ENCODE results near the gene APOBEC3C.
"Not testable (repeated sequence)": the region's sequence is repeated elsewhere in the genome, so short reads cannot be mapped to it uniquely, and the experiment has no call there.

APOBEC3C gene

DNA sequence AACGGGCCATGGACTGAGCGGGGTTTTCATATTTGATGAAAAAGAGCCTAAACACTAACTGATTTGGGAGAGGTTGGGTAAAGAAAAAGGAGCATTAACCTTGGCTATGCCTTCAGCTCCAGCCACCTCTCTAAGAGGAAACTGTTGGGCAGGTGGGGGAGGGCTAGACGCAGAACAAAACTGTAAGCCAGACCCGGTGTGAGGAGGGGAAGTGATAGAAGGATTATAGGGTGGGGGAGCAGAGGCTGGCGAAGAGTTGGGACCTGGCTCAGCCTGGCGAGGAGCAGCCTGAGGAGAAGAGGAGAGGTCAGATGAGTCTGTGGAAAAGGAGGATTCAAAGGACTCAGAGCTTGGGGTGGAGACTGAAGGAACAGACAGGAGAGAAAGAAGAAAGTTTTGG, 47.2 kb downstream of the APOBEC3C start:
- not testable (repeated sequence) for DNase-seq (ENCODE audit: low read depth, low spot score)

DNA sequence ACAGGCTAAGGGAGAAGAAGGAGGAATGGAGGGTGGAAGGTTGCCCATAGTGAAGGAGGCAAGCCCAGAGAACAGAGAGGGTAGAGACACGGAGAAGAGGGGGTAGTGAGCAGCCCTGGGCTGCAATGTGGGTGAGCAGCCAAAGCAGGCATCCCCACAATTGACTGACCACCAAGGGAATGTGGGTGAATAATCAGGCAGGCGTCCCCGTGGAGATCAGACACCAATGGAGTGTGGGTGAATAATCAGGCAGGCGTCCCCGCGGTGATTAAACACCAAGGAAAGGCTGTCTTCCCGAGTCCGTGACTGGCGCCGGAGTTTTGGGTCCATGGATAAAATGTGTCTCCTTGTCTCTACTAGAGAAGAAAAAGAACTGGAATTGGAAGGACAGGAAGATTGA, 47.9 kb downstream of the APOBEC3C start:
- DNase-seq (ENCODE audit: low read depth, low spot score), result not testable (repeated sequence)

DNA sequence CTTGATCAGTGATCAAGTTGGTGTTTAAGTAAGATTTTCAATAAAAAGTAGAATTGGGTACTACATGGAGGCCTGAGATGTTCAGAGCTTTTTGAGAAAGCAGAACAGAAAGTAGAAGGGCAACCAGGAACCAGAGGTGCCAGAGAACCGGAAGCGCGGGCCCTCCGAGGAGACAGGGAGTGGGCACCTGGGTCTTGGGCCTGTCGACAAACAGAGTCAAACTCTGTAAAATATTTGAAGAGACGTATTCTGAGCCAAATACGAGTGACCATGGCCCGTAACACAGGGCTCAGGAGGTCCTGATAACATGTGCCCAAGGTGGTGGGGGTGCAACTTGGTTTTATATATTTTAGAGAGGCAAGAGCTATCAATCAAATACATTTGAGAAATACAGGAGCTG, 49.8 kb downstream of the APOBEC3C start:
- DNase-seq (ENCODE audit: low read depth, low spot score), result not testable (repeated sequence)

DNA sequence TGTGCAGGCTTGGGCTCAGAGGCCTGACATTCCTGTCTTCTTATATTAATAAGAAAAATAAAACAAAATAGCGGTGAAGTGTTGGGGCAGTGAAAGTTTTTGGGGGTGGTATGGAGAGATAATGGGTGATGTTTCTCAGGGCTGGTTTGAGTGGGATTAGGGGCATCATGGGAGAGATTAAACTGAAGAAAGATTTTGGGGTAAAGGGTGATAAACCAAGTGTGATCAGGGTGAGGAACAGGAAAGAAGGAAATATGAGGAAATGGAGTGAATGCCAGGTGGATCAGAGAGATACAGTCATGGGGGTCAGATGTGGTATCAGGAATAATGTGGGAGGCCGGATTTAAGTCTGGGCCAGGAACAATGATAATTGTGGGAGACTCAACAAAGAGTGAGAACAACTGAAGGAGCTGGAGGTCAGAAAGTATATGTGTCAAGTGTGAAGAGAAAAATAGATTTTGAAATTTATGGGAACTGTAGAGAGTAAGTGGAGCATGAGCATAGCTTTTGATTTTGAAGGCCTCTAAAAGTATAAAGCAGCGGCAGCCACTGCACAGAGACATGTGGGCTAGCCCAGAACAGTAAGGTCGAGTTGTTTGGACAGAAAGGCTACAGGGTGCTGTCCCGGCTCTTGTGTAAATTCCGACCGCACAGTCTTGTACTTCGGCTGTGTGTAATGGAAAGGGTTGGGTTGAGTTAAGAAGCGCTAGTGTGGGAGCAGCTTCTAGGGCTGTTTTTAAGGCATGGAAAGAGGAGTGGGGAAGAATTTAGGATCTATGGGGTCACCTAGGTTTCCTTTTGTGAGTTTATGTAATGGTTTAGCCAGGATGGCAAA, 52.6 kb downstream of the APOBEC3C start:
- DNase-seq (ENCODE audit: low read depth, low spot score), result not testable (repeated sequence)

DNA sequence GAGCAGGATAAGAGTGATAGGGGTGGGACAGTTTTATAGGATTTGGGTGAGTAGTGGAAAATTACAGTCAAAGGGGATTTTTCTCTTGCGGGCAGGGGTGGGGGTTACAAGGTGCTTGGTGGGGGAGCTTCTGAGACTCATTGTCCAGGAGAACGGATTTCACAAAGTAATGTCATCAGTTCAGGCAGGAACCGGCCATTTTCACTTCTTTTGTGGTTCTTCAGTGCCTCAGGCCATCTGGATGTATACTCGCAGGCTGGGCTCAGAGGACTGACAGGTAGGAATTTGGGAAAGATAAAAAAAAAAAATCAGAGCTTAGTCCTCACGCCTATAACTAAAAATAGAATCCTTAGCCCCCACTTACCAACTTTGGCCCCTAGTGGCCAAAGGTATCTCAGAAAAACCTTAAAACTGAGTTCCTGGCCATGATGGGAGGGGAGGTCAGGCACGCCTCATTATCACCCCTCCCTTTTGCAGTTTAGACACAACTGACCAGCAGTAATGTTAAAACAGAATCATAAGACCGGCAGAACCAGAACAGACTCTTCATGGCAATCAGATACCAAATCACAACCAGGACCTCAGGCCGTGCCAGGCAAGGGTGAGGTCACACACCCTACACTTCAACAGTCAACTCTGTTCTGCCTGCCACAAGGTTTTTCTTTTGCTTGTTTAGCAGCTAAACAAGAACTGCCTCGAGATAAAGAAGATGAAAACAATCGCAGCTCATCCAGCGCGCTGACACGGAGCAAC, 54.2 kb downstream of the APOBEC3C start:
- no peak for DNase-seq (ENCODE audit: low read depth, low spot score)

Data from iPS DF 19.7 (cell line).